Stimulated activated CD8-positive, alpha-beta memory T cell treated with anti-CD3 and anti-CD28 coated beads, Interleukin-7, amount 100 ng/mL, for 48 hours (primary cell): Measurements from ENCODE around the gene KCNQ2.
"Not testable (repeated sequence)": the region's sequence is repeated elsewhere in the genome, so short reads cannot be mapped to it uniquely, and the experiment has no call there.

Experiments used
- DNase-seq, 2 donors: peaks; one replicate each; pipeline ENCODE4 v3.0.0-alpha.2; 2020; ENCODE audit warnings: low read depth in 1 of 2; ENCODE audit errors: extremely low read depth in 1 of 2

Gene KCNQ2

DNA sequence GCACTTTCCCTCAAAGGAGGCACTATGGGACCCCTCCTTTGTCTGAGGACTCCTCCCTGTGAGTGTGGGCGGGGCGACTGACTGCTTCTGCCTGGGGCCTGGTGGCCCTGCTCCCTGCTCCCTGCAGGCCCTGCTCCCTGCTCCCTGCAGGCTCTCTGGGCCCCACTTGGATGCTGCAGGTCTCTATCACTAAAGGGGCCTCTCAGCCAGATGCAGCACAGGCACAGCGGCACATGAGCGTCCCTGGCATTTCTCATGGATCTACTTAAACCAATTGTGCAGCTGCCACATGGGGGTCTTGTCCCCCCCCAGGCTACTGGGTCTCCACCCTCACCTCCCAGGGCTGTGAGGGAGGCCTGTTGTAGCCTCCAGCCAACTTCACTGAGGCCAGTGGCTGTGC lies 18.6 kb upstream of the KCNQ2 start:
- no peak for DNase-seq

DNA sequence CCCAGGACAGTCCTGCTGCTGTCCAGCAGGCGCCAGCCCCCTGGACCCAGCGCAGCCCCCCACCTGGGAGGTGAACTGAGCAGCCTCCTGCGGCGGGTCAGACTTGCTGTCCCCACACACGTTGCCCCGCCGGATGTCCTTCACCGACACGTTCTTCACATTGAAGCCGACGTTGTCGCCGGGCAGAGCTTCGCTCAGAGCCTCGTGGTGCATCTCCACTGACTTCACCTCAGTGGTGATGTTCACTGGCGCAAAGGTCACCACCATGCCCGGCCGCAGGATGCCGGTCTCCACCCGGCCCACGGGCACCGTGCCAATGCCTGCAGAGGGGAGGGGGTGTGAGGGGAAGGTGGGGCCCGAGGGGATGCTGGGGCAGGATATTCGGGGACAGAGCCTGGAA lies 18.0 kb upstream of the KCNQ2 start:
- DNase-seq, result no peak

DNA sequence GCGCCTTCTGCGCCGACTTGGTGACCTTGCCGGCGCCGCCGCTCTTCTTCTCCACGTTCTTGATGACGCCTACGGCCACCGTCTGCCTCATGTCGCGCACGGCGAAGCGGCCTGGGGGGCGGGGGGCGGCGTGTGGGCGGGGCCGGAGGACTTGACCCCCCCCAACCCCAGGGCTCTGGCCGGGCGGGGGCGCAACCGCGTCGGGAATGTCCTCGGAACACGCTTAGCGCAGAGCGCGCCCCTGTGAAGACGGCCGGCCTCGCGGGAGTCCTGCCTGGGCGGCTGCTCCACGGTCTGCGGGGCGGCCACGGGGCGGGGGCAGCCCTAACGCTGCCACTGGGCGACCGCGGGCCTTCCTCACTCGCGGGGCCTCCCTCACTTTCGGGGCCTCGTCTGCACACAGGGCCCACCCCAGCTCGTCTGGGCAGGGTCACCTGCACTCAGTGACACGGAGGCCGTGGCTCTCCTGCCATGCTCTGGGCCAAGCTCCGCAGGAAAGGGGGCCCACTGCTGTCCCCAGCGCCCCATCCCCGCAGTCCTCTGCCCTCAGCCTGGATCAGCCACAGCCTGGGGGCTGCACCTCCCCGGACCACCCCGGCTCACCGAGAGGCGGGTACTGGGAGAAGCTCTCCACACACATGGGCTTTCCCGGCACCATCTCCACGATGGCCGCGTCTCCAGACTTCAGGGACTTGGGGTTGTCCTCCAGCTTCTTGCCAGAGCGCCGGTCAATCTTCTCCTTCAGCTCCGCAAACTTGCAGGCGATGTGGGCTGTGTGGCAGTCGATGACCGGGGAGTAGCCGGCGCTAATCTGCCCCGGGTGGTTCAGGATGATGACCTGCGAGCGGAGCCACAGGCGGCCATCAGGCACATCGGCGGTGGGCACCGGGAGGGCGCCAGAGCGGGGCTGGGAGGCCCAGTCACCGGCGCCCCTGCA lies 16.1 kb upstream of the KCNQ2 start:
- DNase-seq, result no peak

DNA sequence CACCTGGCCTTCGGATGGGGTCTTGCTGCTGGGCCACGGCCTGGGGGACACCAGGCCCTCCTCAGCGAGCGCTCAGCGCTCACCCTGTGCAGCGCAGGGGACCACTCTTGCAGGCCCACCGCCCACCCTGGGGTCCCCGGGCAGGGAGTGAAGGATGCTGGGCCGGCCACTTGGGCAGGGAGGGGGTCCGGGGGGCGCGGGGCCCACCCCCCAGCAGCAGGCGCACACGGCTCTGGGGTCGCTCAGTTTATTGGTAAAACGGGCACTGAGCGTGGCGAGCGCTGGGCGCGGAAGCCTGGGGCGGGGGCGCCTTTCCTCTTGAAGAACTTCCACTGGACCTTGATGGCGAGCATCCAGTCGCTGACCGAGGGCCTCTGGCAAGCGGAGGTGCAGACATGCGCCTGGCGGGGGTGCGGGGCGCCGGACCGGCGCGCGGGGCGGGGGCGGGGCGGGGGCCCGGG lies 15.4 kb upstream of the KCNQ2 start:
- no peak for DNase-seq

DNA sequence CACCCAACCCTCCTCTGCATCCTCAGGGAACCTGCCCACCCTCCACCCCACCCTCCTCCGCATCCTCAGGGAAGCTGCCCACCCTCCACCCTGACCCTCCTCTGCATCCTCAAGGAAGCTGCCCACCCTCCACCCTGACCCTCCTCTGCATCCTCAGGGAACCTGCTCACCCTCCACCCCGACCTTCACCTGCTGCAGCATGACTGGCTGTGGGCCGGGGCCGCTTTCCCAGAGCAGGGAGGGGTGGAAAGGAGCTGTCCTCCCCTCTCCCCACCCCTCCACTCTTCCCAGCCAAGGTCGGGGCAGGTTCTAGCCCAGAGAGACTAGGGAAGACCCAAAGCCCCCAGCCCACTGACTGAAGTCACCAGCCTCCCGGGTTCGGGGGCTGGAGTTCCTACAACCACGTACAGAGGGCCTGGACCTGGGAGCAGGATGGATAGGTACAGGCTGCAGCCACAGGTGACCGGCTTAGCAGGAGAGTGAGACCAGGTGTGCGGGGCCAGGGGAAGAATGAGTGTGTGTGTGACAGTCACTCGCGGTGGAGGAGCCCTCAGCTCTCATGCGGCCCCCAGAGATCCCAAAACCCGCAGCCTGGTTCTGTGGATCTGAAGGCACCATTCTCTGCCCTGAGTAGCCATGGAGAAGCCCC lies 14.8 kb upstream of the KCNQ2 start:
- no peak for DNase-seq

DNA sequence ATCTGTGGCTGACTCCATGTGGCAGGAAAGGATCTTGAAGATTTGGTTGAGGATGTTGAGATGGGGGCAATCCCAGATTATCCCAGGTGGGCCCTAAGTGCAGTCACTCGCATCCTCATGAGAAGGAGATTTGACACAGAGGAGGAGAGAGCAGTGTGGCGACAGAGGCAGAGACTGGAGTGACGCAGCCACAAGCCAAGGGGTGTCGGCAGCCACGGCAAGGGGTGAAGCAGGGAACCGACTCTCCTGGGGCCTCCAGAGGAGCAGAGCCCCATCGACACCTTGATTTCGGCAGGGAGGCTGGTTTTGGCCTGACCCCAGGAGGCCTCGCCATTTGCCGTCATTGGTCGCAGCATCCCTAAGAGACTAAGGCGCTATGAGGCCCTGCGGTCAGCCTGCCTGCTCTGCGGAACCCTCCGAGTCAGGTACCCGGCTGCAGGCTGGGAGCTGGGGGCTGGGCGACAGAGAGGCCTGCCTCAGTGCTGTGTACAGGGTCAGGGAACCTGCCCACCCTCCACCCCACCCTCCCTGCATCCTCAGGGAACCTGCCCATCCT lies 13.9 kb upstream of the KCNQ2 start:
- DNase-seq, result no peak

DNA sequence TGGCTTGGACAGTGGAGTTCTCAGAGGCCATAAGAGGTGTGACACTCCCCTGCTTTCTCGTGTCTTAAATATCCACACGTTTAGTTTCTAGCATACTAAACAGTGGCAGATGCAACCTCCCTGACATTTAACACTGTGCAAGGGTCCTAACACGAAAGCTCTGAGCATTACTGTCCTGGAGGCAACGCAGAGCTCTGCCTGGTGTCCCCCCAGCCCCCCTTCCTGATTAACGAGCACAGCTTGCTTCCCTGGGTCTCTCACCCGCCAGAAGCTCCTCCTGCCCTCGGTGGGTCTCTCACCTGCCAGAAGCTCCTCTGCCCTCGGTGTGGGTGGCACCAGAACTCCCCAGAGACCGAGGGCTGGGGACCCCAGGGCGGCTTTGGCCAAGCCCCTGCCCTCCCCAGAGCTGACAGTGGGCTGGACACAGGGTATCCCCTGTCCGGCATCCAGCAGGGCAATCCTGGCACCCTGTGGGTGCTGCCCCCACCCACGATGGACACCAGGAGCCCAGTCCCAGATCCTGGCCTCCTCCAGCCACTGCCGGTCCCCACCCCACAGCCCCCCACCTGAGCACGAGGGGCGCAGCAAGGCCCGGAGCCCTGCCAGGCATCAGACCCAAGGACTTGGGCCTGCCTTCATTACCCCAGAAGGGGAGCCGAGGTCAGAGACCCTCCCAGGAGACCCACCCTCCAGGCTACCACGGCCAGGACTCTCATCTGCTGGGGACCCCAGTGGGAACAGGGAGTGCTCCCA lies 12.4 kb upstream of the KCNQ2 start:
- no peak for DNase-seq

DNA sequence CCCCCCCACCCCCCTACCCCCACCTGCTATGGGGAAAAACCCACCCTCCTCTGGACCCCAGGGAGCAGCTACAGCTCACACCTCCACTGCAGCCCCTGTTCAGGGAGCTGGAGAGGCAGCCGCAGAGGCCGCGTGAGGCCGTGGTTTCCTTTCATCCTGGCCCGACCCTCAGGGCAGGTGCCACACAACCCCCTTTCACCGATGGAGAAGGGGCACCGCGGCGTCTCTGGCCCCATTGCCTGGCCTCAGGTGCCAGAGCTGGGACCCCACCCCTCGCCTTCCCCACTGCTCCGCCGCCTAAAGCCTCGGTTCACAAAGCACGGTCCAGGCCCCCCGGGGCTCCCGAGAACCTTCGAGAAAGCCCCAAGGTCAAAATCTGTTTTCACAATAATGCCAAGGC lies 11.8 kb upstream of the KCNQ2 start:
- no peak for DNase-seq

DNA sequence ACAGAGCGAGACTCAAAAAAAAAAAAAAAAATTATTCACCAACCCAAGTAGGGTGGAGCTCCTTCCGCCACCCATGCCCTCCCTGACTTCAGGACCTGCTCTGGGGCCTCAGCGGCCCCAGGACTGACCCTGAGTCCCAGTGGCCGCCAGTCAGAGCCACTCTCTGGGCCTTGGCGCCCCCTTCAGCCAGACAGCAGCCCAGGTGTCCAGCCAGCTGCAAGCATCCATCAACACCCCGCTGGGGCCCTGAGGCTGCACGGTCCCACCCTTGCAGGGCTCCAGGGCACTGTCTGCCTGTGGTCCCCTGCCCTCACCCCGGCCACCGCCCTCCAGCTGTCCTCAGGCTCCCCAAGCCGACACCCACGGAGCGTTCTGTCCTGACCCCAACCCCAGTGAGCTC lies 11.4 kb upstream of the KCNQ2 start:
- no peak for DNase-seq

DNA sequence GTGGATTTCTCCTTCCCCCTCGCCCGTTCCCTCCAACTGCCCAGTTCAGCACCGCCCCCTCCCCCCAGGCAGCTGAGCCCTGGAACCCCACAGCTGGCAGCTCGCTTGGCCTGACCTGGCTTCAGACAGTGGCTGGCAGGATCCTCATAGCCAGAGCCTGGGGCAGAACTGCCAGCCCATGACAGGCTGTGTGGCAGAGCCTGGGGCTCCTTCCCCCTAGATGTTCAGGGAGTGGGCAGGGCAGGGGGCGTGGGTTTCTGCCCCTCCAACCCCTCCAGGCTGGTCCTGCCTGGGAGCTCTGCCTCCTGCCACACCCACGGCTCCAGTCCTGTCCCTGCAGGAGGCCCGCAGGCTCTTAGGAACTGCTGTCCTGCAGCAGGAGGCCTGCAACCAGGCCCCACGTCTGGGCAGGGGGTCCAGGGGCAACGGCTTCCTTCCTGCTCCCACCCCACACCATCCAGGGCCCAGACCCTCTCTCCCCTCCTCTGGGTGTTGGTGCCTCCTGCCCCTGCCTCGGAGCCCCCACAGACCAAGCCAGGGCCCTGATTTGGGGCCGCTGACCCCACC lies 9.6 kb upstream of the KCNQ2 start:
- DNase-seq, result no peak

DNA sequence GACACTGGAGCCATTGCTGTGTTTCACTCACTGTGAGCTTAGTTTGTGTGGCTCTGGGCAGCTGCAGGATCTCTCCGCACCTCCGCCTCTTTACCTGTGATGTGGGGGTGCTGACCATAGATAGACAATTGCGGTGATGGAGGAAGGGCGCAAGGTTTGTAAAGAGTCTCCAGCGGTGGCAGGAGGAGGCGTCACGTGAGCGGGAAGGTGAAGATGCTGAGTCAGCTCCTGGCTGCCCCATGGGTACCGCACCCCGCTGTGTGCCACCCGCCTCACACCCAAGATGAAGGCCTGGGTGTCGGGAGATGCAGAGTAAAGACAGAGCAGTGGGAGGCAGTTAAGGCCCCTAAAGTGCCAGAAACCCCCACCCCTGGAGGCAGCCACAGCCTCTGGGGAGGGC lies 9.0 kb upstream of the KCNQ2 start:
- no peak for DNase-seq

DNA sequence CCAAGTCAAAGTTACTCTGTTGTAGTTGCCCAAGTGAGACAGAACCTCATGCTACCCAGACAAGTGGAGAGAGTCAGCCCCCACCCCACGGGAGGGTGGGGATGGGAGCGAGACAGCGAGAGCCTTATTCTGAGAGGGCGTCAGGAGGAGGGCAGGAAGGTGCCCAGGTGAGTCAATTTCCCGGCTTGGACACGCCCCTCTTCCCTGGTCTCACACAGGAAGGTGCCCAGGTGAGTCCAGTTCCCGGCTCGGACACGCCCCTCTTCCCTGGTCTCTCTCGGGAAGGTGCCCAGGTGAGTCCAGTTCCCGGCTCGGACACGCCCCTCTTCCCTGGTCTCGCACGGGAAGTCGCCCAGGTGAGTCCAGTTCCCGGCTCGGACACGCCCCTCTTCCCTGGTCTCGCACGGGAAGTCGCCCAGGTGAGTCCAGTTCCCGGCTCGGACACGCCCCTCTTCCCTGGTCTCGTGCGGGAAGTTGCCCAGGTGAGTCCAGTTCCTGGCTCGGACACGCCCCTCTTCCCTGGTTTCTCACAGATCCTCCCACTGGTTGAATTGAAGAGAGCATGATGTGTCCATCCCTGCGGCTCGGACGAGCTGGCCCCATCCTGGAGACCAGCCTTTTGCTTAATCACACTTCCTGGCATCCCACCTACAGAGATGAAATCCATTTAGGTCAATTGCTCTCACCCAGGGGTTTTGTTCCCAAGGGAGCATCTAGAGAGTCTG lies 7.4 kb upstream of the KCNQ2 start:
- DNase-seq, result not testable (repeated sequence)

DNA sequence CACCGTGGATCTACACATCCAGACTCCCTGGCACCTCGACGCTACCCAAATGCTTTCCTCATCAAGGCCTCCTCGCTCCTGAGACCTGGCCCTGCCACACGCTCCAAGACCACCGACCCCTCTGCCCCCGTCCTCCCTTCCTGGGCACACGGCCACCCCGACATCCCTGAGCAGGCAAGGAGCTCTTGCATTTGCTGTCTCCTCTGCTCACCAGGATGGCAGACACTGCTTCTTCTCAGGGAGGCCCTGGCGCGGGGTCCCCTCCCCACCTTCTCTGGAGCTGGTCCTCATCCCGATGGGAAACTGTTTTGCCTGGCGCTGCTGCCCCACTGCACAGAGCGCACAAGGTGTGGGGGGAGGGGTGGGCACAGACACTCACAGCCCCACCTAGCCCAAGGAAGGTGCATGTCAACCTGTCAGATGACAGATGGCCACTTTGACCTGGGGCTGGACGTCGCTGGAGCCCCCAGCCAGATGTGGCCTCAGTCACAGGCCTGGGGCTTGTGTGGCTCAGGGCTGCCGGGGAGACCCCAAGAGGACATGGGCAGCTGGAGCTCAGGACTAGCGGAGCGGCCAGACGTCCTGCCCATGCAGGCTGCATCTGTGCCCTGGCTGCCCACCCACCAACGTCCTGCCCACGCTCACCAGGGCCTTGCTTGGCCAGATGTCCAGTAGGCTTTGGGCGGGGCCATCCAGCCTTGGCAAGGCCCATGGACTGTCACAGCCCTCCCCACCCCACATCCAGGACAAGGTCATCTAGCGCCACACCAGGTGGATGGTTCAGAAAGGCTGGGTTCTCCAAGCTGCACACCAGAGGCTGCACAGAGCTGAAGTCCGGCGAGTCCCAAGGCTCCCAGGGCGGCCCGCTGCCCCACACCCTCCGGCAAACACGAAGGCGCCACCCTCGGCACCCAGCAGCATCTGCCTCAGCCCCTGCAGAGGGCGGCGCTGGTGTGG lies 6.2 kb upstream of the KCNQ2 start:
- no peak for DNase-seq

DNA sequence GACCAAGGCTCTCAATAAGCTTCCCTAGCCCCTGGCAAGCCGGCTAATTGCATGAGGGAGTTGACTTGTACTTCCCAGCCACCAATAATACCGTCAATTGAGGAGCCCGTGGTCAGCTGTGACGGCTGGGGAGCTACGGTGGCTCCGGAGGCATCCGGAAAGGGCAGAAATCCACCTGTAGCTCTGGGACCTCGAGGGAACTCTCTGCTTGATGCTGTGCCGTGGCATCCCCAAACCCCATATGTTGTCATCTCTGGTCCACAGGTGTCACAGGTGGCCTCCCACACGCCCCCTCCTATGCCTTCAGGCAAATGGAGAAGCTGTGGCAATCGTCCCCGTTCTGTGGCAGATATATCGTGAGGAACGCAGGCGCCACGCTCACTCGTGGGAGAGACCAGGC lies 5.5 kb upstream of the KCNQ2 start:
- no peak for DNase-seq

DNA sequence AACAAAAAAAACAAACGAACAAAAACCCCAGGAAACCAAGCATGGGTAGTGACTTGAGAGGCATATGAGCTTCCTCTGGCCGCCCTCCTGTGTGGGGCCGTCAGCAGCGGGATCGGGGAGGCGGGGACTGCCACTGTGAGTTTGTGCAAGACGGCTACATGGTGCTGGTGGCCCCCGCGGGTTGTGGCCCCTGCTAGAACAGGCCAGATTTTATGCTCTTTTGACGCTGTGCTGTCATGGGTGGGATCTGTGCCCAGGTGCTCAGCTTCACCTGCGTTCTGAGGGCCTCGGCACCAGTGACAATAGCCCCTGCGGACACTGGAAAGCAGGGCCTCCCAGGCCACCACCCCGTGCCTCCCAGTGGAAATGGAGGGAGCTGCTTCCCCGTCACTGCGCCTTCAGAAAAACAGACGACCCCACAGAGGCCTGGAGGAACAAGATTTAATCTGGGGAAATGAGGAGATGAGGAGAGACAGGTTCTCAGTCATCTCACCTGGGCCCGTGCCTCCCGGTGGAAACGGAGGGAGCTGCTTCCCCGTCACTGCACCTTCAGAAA lies 4.7 kb upstream of the KCNQ2 start:
- DNase-seq, result no peak

DNA sequence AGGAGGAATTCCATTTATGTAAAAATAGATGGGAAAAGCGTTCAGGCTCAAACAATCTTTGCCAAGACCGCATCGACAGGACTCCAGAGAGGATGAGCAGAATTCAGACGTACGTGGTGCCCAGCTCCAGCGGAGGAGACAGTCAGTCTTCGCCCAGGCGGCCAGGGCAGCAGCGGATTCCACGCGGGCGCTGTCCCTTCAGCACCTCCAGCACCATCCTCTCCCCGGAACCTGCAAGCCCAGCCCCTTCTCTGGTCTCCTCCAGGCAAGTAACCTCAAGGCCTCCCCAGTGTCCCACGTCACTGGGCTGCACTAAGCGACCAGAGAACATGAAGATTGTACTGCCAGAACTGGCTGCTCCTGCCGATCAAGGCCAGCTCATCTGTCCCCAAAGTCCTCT lies 2.8 kb upstream of the KCNQ2 start:
- no peak for DNase-seq

DNA sequence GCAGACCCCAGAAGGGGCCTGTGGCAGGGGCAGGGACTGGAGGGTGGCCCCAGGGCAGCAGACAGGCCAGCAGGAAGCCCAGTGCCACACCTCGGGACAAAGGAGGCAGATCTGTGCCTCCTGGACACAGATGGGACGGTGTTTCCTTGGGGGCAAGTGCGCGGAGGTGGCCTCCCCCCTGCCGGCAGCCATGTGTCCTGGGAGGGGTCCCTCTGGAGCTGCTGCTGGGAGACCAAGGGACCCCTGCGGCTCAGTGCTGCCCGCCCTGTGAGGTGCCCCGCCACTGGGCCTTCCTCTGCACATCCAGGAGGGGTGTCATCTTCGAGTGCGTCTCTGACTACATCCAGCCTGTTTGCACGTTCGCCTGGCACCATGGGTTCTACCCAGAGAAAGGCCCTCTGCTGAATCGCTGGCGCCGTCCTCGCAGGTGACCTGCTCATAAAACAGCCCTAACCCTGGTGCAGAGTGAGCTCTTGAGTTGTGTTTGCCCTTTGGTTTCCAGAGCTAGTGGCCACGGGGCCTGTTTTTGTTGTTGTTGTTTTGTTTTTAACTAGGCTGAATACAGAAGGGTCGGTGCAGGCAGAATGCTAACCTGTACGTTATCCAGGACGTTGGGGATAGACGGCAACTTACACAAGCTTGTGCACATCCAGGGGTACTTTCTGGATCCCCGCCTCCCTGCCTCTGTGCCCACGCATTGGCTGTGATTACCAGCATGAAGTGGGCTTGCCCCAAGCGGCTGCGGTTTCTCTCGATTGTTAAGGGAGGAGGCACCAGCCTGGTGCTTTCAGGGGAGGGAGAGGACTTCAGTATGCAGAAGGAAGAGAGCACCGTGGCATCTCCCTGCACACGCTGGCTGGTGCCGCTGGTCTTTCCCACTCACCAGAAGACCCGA lies 1.3 kb upstream of the KCNQ2 start:
- no peak for DNase-seq

DNA sequence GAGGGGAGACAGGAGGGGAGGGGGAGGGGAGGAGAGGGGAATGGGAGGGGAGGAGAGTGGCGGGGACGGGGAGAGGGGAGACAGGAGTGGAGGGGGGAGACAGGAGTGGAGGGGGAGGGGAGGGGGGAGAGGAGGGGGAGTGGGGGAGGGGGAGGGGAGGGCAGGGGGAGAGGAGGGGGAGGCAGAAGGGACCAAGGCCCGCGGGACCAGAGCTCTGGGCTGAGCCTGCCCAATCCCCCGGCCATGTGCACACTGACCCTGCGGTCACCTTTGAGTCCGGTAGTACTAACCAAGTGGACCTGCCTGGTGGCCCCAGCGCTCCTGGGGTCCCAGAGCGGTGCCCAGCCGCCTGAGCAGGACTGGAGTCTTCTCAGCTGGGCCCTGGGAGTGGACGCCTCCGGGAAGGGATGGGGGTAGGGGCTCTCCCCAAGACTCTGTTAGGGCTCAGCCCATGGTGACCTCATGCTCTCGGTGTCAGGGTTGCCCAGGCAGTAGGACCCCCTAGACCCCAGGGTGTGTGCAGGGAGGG lies 471 bp upstream of the KCNQ2 start:
- no peak for DNase-seq
